GM21423 (cell line): ENCODE data around the gene TP73.

Experiments used
- ATAC-seq: cut with Tn5 transposase; IDR thresholded peaks from one replicate; pipeline ENCODE4 v1.9.1; 2021; ENCODE audit warnings: mild to moderate bottlenecking, moderate library complexity; ENCODE audit not compliant: unreplicated experiment

The TP73 gene

GRCh38 chr1:3633344-3634058 is 18.8 kb upstream of the TP73 start:
- no peak for ATAC-seq

- no peak for ATAC-seq
Measured at GRCh38 chr1:3634059-3634800, 18.1 kb upstream of the TP73 start.

GRCh38 chr1:3636080-3636479 is 16.2 kb upstream of the TP73 start:
- ATAC-seq, result no peak

- ATAC-seq, result no peak
Measured at GRCh38 chr1:3636531-3636930, 15.8 kb upstream of the TP73 start.

DNA sequence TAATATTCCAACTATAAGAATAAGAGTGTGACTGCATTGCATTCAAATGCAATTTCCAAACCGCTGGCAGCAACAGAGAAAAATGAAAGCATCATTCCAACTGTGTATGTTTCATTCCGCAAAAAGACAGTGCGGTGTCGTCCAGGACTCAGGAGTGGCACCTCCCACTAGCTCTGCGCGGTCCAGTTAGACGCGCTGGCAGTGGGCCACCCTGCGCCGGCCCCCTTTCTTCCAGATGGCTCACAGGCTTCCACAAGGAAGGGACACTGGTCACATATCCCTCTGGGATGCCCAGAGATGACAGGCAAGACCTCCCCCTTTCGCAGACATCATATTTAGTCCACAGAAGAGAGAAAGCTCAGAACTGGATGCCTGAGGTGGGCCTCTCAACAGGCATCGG is 14.3 kb upstream of the TP73 start:
- no peak for ATAC-seq

GRCh38 chr1:3638676-3639075 is 13.6 kb upstream of the TP73 start:
- ATAC-seq, result no peak

- no peak for ATAC-seq
Measured at GRCh38 chr1:3639397-3639911, 12.9 kb upstream of the TP73 start.

- ATAC-seq, result no peak
Measured at GRCh38 chr1:3640121-3640837, 12.0 kb upstream of the TP73 start.

DNA sequence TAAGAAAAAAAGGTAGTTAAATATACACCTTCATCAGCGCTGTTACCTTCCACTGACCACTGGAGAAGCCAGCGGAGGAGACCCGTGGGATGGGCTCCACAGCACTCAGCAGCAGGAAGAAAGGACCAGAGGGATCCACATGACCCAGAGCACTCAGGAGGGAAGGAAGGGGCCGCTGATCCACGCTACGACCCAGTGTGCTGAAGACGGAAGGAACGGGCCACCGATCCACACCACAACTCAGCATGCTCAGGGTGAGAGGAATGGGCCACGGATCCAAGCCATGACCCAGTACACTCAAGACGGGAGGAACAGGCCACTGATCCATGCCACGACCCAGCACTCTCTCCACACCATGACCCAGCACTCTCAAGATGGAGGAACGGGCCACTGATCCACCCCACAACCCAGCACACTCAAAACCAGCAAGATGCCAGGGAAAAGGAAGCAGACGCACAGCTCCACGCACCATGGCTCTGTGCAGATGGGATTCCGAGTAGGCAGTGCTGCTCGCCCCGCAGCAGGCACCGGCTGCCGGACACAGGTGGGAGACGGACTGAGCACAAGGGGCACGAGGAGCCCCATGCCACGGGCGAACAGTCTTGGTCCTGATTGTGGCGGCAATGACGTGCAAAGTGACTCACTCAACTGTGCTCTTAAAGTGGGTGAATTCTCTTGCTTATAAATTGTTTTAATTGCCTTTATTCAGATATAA is 11.1 kb upstream of the TP73 start:
- no peak for ATAC-seq

DNA sequence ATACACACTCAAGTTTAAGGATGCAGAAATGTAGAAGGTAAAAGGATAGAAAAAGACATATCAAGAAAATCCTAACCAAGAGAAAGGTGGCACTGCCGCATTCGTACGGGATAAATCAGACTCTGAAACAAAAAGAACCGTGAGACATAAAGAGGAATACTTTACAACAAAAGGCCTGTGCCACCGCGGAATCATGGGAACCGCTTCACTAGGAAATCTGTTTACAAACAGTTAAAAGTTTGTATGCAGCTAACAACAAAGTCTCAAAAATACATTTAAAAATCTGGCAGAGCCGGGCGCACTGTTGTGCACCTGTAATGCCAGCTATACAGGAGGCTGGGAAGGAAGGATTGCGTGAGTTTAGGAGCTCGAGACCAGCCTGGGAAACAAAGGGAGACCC is 10.5 kb upstream of the TP73 start:
- no peak for ATAC-seq

- no peak for ATAC-seq
Measured at GRCh38 chr1:3642919-3643675, 9.2 kb upstream of the TP73 start.

- ATAC-seq, result no peak
Measured at GRCh38 chr1:3644273-3644672, 8.0 kb upstream of the TP73 start.

DNA sequence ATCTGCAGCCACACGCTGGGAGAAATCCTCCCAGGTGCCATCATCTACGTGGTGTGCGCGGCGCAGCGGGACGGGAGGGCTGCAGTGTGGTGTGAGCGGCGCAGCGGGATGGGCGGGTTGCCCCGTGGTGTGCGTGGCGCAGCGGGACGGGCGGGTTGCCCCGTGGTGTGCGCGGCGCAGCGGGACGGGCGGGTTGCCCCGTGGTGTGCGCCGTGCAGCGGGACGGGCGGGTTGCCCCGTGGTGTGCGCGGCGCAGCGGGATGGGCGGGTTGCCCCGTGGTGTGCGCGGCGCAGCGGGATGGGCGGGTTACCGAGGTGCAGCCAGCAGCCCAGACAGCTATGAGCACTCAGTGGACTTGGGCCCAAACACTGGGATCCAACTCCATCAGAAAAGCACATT is 7.1 kb upstream of the TP73 start:
- no peak for ATAC-seq

DNA sequence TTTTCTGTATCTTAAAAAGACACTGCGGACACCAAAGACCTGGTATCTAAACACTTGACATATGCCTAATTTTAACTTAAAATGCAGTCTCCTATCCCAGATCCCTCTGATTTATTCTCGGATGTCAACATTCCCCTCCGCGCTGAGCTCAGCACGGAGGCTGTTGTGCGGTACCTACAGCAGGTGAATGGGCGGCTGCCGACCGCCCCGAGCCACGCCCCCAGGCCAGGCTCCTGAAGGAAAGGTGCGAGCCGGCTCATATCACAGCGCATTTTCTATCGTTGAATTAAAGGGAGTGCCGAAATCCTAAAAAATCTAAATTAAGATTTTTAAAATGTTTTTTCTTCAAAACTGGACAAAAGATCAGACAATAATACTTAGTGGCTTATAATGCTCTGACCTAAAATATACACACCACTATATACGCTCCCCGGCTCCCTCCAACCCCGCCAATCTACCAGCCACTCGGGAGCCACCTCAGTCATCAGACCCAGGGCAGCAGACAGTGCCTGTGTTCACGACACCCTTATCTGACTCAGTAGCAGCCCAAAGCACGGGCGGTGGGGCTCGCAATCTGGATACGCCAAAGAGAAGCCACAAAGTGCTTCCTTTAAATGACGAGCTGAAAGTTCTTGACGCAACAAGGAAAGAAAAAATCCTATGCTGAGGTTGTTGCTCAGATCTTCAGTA is 6.5 kb upstream of the TP73 start:
- ATAC-seq, result no peak

DNA sequence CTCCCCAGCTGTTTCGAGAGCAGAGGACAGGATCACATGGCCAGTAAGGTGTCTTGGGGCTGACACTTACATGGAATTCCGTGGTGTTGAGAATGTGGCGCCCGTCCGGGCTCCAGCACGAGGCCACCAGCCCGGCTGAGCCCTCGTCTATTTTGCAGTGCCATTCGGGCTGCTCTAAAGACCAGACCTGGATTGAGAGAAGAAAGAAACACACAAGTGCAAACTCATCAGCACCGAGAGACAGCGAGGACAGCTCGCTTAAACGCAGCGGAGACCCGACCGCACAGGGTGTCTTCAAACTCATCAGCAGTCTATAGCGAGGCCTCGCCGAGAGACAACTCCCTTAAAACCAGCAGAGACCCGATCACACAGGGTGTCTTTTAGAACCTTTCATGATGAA is 5.7 kb upstream of the TP73 start:
- no peak for ATAC-seq

DNA sequence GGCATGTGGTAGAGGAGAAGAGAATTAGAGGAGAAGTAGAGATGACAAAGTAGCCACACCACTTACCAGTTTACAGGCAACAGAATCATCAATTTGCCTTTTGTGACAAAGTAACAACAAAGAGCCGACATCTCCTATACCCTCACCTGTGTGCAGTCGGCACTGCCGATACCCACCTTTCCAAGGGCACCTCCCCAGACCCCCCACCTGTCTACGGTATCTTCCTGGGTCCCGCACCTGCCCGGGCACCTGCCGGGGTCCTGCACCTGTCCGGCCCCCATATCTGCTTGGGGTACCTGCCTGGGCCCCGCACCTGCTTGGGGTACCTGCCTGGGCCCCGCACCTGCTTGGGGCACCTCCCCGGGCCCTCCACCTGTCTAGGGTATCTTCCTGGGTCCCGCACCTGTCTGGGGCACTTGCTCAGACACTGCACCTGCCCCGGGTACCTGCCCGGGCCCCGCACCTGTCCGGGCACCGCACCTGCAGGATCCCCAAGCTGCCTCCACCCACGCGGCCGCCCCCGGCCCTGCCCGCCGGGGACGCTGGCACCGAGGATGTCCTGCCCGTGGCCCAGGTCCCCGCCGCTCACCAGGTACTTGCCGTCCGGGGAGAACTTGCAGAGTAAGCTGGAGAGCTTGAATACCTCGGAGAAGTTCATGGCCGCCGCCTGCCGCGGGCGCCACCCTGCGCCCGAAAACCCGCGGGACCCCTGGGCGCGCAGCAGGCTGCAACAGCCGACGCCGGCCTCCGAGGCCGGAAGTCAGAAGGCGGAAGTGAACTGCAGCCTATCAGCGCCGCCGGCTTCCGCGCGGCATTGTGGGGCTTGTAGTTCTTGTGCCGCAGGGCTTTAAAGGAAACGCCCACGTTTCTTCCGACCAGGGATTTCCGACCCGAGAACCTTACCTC is 2.7 kb upstream of the TP73 start, which contains the start of gene WRAP73:
WRAP73 (minus strand) TSS at position 762 of the 906 bp plus-strand sequence; CDS start at position 658, 104 bp downstream.
- peak; percentile 94 for ATAC-seq

DNA sequence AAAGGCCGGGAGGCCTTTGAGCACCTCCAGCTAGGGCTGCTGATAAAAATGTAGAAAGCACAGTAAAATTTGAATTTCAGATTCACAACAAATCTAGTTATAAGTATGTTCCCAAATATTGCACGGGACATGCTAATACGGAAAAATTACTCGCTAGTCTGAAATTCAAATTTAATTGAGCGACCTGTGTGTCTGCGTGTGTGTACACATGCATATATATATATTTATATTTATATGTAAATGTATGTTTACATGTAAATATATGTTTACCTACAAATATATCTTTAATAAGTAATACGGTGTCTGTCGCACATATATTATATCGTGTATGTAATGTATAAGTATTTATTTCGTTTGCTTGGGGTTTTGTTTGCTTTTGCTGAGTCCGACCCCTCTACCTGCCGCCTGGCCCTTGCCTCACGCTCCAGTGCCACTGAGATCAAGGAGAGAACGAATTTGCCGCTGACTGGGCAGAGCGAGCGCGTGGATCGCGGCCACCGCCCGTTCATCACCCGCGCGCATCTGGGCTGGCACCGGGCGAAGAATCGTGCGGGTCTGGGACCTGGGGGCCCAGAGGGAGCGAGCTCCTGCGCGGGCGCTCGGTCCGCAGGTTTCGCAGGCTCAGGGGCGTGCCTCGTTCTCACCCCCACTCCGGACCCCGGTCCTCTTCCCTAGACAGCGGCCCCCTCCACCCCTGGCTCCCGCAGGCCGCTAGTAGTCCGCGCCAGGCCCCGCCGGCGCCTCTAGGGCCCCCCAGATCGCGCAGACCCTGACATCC is 1.9 kb upstream of the TP73 start:
- no peak for ATAC-seq
